ENCODE measurements around the gene GPR108.

Gene GPR108

GRCh38 chr19:6737873-6738786 lies 750 bp upstream of the GPR108 start:
- peak in 1 of 2 experiments; percentile 74 for DNase-seq (ENCODE audit: low read depth in 2 of 2)

DNA sequence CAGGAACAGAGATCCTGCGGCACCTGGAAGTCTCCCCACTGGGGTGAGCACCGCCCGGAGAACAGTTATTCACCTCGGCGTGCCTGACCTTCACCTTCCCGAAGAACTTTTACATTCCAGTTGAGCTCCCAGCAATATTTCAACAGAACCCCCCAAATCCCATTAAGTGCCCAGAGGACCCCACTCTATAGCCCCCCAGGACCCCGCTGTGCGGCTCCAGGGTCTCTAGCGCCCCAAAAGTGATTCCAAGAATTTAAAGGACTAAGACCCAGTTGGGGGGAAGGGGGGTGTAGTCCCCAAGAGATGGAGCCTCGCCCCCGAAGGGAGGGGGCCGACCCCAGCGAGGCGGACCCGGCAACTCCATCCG lies 480 bp downstream of the GPR108 start:
- no peak for DNase-seq (ENCODE audit: low read depth in 2 of 2)

DNA sequence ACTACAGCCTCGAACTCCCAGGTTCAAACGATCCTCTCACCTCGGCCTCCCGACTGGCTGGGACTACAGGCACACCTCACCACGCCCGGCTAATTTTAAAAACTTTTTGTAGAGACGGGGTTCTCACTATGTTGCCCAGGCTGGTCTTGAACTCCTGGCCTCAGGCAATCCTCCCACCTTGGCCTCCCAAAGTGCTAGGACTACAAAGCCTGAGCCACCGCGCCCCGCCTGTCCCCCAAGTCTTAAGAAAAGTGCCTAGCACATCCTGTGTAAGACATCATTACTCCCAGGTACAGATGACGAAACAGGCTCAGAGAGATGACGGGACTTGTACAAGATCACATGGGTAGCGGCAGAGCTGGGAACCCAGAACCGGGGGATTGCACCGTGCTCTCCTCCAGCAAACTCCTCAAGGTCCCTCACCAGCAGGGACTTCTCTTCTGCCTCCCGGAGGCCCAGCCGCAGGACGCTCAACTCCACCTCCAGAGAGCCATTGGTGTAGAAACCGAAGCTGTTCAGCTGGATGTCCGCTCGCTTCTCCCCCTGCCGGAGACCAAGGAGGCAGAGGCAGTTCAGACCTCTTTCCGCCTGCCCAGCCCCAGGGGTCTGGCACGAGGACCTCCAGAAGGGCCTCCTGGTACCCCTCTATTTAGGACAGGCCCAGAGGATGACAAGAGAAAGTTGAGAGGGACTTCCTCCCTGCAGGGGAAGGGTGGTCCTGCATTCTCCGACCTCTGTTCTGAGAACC lies 1.0 kb downstream of the GPR108 start:
- peak in 1 of 2 experiments; percentile 52 for DNase-seq (ENCODE audit: low read depth in 2 of 2)

GRCh38 chr19:6735181-6735911 lies 2.0 kb downstream of the GPR108 start:
- no peak for DNase-seq (ENCODE audit: low read depth in 2 of 2)

DNA sequence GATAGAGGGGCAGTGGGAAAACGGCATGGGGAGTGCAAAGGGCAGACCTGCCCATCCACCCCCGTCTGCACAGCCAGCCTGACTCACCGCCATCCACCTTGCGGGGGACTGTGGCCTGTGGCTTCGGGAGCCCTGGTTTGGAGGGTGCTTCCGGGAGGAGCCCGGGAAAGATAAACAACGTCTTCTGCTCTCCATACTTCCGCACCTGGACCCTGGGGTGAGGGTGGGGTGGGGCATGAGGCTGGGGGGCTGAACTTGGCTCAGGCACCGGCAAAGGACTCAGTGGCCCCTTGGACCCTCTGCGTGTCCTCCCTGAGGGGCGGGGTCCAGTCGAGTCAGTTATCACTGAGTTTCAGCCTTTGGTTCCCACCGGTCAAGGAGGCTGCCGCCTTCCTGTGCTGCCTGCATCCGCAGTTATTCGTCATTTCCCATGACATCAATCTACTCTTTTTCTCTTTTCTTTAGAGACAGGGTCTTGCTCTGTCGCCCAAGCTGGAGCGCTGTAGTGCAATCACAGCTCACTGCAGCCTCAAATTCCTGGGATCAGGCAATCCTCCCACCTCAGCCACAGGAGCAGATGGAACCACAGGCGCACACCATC lies 3.2 kb downstream of the GPR108 start:
- DNase-seq (ENCODE audit: low read depth in 2 of 2), result no peak

- DNase-seq (ENCODE audit: low read depth in 2 of 2), result no peak
Observed at GRCh38 chr19:6733338-6734095, 3.9 kb downstream of the GPR108 start.

DNA sequence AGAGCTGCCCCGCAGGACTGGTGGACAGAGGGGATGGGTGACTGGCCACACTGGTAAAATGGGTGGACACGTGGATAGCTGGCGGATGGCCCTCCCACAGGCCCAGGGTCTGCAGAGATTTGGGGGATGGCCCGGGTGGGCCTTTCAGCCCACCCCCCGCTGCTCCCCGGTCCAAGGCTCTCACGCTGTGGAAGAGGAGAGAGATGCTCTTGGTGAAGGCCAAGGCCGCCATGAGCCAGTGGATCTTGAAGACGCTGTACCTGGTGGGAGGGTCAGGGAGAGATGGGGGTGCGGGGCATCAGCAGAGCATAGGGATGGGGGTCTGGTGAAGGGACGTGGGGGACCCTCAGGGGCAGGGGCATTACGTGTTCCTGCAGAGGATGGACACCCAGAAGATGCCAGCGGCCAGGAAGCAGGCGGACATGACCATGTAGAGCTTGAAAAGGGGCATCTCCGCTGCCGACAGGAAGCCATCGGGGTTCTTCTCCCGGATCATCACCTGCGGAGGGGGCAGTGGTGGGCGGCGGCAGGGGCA lies 4.5 kb downstream of the GPR108 start:
- no peak for DNase-seq (ENCODE audit: low read depth in 2 of 2)

GRCh38 chr19:6731822-6732221 lies 5.6 kb downstream of the GPR108 start:
- no peak for DNase-seq (ENCODE audit: low read depth in 2 of 2)

DNA sequence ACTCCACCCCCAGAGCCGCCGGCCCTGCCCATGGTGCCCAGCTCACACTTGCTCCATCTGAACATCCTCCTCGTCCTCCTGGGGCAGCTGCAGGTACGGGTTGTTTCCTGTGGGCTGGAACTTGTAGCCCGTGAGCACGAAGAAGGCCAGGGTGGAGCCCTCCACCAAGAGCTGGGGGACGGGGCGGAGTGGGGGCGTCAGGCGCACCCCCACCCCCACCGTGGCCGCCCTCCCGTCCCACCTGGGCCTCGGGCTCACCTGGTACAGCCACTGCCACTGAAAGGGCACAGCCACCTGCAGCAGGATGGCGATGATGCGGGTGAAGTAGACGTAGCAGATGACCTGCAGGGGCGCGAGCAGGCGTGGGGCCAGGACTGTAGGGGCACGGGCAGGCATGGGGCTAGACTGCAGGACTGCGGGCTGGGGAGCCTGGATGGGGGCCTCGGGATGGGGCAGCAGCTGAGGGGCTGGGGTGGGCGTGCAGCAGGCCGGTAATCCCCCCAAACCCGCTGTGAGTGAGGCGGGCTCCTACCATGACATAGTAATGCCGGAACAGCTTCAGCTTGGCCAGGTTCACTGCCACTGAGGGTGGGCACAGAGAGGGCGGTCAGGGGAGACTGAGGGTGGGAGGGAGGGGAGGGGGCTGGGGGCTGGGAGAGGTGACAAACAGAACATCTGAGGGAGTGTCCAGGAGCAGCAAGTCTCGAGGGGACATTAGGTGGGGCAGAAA lies 6.3 kb downstream of the GPR108 start:
- DNase-seq (ENCODE audit: low read depth in 2 of 2), result no peak

DNA sequence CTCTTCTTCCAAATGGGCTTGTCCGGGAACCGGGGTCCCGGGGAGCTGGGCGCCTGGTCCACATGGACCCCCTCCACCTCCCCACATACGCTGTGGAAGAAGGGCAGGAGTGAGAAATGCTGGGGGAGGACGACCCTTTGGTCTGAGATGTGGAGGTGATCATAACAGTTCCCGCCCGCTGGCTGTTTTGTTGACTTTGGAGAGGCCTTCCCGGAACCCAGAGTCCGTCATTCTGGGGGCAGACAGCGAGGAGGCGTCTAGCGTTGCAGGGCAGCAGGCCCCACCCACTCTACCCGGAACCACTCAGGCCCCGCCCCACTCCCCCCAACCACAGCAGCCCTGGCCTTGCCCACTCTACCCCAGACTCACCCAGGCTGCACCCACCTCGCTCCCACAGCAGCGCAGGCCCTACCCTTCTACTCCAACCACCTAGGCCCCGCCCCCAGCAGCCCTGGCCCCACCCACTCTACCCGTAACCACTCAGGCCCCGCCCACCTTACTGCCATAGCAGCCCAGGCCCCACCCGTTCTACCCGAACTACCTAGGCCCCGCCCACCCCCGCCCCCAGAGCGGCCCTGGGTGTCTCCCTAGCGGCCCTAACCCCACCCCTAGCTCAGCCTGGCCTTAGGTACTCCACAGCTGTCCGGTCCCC lies 7.1 kb downstream of the GPR108 start:
- DNase-seq (ENCODE audit: low read depth in 2 of 2), result peak in 1 of 2 experiments; percentile 52

- no peak for DNase-seq (ENCODE audit: low read depth in 2 of 2)
Observed at GRCh38 chr19:6729573-6730152, 7.7 kb downstream of the GPR108 start.

GRCh38 chr19:6728346-6728745 lies 9.0 kb downstream of the GPR108 start:
- no peak for DNase-seq (ENCODE audit: low read depth in 2 of 2)

DNA sequence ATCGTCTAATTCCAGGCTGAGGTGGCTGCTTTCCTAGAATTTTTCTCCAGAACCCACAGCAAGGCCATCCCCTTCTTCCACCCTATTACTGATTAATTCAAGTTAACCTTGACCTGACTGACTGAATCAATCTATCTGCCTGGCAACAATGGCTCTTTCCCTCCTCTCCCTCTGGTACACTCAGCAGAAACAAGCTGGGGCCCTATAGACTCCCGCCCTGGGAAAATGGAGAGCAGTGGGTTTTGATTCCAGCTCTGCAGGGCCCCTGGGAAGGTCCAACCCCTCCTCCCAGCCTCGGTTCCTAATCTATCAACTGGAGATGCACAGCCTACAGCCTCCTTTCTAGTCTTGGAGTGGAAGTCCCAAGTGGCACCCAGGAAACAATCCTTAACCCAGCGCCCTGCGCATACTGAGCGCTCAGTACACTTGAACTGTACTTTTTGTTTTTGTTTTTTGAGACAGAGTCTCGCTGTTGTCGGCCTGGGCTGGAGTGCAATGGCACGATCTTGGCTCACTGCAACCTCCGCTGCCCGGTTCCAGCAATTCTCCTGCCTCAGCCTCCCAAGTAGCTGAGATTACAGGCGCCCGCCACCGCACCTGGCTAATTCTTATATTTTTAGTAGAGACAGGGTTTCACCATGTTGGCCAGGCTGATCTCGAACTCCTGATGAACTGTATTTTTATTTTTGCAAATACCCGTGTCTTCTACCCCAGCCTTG lies 11.7 kb downstream of the GPR108 start:
- no peak for DNase-seq (ENCODE audit: low read depth in 2 of 2)

DNA sequence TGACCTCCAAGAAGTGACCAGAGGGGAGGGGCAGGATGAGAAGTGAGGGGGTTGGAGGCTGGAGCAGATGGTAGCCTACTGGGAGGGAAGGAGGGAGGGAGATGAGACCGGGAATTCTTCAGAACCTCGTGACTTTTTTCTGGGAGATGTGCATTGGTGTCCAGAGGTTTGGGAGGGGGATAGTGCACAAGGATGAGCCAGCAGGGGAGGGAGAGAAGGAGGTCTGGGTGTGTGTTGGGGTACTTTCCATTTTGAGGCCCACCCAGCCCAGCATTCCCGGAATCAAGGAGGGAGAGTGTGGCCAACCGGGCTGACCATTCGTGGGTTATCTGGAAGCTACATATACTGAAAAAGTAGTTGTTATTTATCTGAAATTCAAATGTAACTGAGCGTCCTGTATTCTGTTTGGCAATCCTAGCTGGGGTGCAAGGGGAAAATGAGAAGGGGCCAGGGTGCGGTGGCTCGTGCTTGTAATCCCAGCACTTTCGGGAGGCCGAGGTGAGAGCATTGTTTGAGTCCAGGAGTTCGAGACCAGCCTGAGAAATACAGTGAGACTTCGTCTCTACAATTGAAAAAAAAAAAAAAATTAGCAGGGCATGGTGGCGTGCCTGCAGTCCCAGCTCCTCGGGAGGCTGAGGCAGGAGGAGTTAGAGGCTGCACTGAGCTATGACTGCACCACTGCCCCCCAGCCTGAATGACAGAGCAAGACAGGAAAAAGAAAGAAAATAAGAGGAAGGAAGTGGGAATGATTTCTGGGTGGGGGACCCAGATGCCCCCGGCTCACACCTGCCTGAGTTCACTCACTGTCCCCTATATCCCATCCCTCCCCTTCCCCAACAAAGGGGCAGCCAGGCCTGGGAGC lies 12.5 kb downstream of the GPR108 start:
- no peak for DNase-seq (ENCODE audit: low read depth in 2 of 2)

- no peak for DNase-seq (ENCODE audit: low read depth in 2 of 2)
Observed at GRCh38 chr19:6723738-6724137, 13.6 kb downstream of the GPR108 start.

DNA sequence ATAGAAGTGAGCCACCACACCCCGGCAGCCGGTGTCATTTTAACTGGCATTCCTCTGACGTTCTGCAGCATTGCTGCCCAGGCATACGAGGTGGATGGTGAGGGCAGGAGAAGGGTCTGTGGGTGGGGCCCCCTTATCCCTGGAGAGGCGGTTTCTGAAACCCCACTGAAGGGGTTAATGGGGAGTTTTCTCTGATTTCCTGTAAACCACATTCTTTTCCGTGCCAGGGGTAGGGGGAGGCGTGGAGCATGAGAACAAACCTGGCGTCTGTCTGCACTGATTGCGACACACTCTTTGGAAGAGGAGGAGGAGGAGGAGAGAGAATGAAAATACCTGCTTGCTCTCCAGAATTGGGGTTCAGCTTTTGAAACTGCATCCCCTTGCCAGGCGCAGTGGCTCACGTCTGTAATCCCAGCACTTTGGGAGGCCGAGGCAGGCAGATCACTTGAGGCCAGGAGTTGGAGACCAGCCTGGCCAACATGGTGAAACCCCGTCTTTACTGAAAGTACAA lies 14.2 kb downstream of the GPR108 start:
- no peak for DNase-seq (ENCODE audit: low read depth in 2 of 2)

GRCh38 chr19:6721773-6722172 lies 15.6 kb downstream of the GPR108 start:
- DNase-seq (ENCODE audit: low read depth in 2 of 2), result no peak

- no peak for DNase-seq (ENCODE audit: low read depth in 2 of 2)
Observed at GRCh38 chr19:6721138-6721474, 16.3 kb downstream of the GPR108 start.

All from stimulated activated CD4-positive, alpha-beta T cell treated with anti-CD3 and anti-CD28 coated beads, Interleukin-12 subunit alpha, Interleukin-12 subunit beta, amount 100 ng/mL, for 24 hours (primary cell).